T-helper 1 cell treated with Interleukin-12 subunit alpha and Interleukin-12 subunit beta and Interleukin-4 antibody, amounts not matched to agents 30 ng/mL and 1 ng/mL, for 36 hours (primary cell): Measurements from ENCODE around the gene KCNA2. TPM values are rescaled to one million over a fixed set of nuclear protein-coding genes. Genes with fewer than 3 reads are reported as not detected.

ENCODE experiments used
- intact Hi-C: fragments of 100-400 bp; cut with micrococcal nuclease; formaldehyde crosslinking; loops from one replicate; pipeline ENCODE4 v1.15.1; 2024
- total RNA-seq: library from RNA; stranded (reverse); gene quantifications from 2 replicates; pipeline ENCODE4 v1.2.3, GENCODE V29; 2022

The KCNA2 gene
- total RNA-seq, 1 donor from 2014 or later, result 10.7 TPM

DNA sequence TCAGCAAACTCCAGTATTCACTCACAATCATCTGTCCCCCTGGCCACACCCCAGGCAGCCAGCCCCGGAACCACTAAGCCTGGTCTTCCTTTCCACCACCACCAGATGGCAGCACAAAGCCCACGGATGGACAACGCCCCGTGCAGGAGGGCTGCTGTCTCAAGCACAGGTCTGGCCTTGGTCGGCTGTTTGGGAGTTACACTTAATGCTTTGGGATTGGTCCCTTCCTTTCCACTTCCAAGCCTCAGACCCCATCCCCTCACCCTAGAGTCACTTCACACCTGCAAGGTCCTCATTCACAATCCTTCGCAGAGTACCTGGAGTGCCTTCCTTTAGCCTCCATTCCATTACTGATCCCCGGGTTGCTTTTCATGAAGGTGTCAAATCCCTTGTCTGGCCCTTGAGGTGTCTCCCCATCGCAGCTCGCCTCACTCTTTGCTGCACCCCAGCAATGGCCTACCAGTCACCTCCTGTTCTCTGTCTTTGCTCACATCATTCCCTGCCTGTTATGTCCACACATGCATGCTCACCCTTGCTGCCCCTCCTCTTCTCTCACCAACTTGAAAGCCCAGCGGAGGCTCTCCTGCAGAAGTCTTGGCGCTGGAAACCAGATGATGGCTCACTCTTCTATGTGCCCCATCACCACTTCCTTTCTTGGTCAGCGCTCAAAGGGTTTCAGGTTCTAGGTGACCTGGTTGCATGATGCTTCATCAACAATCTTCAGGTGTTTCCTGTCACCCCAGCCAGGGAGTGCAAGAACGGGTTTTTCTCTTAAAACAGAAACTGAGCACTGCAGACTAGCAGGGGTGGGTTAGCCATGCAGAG is 24.9 kb upstream of the KCNA2 start:
- intact Hi-C loops, result loop anchor here (1.0 to 10.0 kb wide), 12 partner anchors 12 to 966 kb away; partner anchors contain the start of gene STRIP1

DNA sequence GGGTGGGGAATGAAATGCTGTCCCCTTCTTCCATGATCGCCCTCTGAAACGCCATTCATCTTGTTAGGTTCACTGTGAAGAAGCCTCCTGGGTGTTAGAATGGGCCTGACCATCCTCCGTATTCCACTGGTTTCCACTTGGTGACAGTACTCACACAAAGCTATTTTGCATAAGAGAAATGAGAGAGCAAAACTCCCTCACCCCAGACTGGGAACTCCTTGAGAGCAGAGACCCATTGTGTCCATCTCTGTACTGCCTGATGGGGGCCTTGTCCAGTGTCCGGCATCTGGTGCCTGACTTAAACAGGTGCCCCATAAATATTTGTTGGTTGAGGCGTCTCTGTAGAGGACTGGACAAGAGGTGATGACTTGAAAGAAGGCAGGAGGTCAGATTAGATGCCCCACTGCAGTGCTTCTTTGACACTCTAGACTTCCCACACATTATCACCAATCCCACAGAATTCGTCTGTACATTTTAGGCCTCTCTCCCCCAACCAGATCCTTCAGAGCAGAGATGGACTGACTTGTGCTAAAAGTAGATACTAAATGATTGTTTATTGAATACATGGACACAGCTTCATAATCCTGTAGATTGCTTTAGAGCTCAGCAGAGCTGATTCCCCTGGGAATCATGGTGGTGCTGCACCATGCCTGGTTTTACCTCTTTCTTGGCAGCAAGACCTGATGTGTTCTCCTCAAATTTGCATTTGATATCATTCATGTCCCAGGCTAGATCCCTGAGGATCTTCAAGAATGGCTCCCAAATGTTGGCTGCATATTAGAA is 22.4 kb upstream of the KCNA2 start:
- intact Hi-C loops, result no loop called here

DNA sequence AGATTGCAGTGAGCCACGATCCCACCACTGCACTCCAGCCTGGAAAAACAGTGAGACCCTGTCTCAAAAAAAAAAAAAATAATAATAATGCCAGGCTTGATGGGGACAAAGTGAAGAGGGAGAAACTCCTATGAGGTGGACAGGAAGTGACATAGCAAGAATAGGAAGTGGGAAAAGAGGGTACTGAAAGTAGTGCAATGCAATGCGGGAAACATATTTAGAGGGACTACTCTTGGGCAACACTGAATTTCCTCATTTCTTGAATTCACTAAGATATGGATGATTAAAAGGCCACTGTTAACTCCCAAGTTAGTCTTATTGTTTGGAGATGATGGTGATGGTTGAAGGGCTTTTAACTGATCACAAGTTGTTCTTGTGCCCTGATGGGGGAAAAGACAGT is 21.6 kb upstream of the KCNA2 start:
- intact Hi-C loops, result no loop called here

DNA sequence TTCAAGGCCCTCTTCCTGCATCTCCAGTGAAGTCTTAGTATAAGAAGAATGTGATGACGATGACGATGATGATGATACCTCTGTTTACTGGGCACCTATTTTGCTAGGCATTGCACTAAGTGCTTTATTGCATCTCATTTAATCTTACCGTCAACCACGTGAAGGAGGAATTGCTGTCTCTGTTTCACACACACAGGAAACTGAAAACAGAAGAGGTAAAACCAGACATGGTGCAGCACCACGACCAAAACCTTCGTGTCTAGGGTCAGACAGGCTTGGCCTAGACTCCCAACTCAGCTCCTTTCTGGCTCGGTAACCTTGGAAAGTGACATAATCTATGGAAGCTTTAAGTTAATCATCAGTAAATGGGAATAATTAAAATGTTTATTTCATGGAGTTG is 20.7 kb upstream of the KCNA2 start:
- intact Hi-C loops, result no loop called here

DNA sequence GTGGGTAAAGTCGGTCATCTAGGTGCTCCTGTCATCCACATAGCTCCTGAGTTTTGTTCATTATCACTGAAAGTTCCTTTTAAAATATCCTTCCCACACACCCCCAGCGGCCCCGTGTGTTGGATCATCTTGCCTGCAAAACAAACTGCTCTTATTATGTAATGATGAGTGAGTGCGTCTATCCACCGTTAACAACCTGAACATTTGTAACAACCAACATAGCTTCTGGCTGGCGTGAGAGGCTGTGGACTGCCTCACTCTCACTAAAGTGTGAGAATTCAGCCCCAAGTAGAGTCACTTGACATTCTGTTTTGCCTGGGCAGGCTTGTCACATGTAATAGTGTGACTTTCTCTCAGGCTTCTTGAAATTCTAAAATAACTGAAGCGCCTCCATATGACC is 14.5 kb upstream of the KCNA2 start:
- intact Hi-C loops, result no loop called here

DNA sequence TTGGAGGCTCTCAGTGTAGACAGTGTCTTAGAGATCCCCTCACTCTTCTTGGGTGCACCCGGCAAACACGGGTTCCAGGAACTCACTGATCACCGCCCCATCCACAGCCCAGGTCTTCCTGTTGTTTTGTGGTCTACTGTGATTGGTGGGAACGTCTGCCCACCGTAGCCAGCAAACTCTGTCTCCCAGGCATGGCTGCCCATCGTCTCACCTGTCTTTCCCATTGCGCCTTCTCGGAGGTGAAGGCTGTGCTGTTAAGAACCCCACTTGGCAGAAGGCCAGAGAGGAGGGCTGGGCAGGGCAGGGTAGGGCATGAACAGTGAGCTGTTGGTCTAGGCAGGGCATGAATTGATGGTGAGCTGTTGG is 14.1 kb upstream of the KCNA2 start:
- intact Hi-C loops, result no loop called here

DNA sequence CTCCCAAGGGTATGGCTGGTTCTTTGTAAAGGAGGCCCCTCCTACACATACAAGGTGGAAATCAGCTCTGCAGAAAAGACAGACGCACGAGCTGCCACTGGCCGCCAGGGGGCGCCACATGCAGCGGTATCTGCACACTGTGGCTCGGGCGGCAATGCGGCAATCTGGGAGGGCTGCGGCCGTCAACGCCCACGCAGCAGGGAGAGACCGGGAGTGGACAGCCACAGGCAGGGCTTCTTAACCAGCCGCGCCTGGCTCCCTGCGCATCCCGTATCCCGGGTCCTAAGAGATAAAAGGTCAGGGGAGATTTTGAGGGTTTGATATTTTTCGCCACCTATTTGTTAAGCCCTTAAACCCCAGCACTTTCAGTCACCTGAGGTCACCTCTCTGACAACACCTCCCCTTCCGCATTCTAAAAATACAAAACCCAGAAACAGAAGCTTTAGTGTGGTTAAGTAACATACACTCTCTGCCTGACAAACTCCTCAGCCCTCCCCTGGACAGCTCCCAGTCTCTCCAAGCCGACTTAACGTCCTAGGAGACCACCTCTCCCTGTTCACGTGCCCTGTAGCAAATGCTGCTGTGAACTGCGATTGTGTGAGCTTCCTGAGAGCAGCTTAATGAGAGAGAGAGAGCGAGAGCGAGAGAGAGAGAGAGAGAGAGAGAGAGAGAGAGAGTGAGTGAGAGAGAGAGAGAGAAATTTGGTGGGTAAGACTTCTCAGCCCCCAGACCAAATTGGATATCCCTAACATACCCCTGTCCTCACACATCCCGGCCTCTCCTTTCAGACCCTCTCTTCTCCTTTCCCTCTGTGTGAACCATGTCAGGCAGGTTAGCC is 13.5 kb upstream of the KCNA2 start:
- intact Hi-C loops, result loop anchor here (1.0 to 5.0 kb wide), 14 partner anchors 12 to 409 kb away; partner anchors contain the start of genes KCNC4, LAMTOR5 and RBM15

DNA sequence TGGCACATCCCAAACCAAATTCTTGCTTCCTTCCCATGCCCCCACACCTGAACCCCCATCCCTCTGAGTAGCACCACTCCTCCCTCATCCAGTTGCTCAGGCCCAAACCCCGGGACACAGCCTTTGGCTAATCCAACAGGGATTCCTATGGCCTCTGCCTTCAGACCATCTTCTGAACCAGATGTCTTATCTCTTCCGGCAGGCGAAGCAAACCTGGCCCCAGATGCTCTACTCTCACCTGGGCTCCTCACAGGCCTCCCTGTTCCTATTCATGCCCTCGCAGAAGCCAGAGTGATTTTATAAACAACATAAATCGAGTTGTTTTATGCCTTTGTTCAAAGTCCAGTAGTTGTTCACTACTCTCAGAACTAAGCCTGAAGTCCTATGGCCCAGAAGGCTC is 12.5 kb upstream of the KCNA2 start:
- intact Hi-C loops, result loop anchor here (1.0 to 5.0 kb wide), 14 partner anchors 13 to 408 kb away; partner anchors contain the start of genes KCNC4, LAMTOR5 and RBM15

DNA sequence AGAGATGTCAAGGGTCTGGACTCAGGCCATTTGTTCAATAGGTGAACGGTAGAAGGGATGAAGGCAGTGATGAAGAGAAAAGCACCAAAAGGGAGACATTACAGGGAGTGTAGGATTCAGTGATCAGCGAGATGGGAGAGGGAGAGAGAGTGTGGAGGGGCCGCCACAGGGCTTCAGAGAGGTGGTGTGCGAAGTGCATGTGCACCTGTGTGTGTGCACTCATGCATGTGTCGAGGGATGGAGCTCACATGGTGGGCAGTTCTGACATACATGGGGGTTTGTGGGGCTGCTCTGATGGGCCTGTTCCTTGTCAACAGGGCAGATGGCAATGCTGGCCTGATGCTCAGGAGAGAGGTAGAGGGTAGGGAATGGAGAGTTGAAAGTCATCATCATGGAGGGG is 11.4 kb upstream of the KCNA2 start:
- intact Hi-C loops, result loop anchor here (5.0 kb wide), 1 partner anchor 210 kb away; the partner anchor contains the start of gene LAMTOR5

DNA sequence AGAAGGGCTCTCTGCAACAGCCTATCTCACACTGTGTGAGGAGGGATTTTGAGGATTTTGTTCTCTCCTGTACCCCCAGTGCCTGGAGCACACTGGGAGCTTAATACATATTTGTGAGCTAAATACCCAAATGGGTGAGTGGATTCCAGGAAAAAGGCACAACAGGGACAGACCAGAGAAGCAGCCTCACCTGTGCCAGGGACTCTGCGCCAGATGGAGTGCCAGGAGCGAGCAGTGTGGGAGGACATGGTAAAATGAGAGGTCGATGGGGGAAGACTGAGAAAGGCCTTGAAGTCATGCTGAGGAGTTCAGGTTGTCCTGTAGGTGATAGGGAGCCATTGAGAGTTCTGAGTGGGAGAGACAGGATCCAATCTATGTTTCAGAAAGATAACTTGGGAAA is 11.0 kb upstream of the KCNA2 start:
- intact Hi-C loops, result loop anchor here (5.0 kb wide), 1 partner anchor 210 kb away; the partner anchor contains the start of gene LAMTOR5

DNA sequence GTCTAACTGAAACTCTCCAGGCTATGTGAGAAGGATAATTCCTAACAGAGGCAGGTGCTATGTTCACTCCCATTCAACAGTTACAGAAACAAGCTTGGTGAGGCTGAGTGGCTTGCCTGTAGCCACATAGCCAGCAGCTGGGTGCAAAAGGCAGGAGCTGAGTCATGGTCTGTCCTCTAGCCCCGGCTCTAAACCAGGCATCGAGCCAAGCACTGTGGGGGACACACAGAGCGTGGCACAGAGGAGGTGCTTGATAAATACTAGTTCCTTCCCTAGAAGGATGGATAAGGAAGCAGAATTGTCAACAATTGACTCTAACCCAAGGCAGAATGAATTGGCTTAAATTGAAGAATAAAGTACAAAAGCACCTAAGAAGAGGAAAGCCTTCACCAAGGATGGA is 10.4 kb upstream of the KCNA2 start:
- intact Hi-C loops, result loop anchor here (5.0 kb wide), 1 partner anchor 209 kb away; the partner anchor contains the start of gene LAMTOR5

DNA sequence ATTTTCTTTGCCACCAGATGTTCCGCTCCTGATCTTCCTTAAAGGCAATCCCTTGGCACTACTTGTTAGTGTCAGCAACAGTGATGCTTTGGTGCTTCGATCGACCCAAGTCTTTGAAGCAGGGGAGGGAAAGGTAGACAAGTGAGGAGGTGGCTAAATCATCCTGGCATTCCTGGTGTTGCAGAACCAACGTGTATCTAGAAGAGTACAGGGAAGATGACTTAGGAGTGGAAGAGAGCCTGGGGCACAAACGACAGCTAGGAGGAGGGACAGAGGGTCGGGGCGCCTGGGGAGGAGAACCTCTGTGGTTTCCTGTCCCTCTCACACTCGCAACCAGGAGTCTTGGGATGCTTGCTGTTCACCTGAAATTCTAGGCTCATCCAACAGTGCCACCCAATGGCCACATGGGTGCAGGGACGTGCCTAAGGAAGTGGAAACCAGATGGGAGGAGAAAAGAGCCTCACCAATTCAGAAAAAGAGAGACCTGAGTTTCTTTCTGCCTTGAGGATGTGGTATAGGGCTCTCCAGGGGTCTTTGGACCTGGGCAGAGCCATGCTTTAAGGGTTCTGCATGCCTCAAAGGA is 9.5 kb upstream of the KCNA2 start:
- intact Hi-C loops, result loop anchor here (1.0 to 5.0 kb wide), 3 partner anchors 60 to 208 kb away; partner anchors contain the start of gene LAMTOR5

DNA sequence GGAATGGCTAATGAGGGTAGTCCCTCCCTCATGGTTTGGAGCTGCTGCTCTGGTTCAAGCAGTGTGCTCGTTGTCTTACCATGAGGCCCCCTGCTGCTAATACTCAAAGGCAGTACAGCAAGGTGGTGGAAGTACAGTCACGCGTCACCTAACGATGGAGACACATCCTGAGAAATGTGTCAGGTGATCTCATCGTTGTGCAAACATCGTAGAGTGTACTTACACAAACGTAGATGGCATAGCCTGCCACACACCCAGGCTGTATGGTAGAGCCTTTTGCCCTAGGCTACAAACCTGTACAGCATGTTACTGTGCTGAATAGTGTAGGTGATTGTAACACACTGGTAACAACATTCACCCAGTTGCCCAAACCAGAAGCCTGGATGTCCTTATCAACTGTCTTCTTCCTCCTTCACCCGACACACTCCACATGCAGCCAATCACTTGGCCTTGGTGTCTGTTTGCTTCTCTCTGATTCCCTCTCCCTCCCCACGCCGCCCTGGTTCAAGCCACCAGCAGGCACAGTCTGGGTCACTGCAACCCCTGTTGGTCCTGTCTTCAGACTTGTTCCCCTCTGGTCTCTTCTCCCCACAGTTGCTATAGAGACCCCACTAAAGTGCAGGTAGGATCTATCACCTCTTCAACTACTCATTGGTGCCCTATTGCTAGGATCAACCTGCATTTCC is 6.0 kb upstream of the KCNA2 start:
- intact Hi-C loops, result no loop called here

DNA sequence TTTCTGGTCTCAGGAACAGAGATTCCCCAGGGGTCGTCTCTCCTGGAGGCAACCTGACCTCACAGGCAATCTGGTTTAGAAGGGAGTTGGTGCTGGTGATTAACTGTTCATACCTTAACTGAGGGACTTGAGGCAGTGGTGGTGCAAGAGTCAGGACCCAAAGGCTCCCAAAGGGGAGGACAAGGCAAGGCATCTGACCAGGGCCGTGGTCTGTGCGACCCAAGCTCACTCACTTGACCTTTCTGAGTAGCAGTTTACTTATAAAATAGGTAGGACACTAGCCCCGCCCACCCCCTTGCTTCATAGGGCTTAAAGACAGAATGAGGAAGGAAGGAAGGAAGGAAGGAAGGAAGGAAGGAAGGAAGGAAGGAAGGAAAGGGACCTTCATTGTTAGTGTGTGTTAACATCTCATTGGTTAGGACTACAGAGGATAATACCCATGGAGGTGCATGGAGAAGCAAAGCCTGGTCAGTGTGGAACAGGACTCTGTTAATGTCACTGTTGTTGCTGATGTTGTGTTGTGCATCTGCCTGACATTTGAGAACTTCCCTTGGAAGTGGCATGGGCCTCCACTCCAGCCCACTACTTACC is 4.6 kb upstream of the KCNA2 start:
- intact Hi-C loops, result no loop called here

DNA sequence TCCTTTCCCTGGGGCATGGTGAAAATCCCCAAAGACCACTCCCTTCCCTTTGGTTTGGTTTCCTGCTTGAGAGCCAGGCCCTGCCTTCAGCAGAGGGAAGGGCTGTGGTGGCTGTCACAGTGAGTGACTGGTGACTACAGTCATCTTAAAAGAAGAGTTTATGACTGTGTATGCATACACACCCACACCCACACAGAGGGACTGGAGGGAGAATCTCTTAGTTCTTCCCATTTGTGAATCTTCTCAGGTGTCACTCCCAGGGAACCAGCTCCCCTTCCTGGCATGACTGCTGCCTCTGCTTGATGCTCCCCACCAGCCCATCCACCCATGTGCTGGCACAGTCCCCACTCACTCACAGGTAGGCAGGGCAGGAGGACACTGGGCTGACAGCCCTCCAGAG is 3.9 kb upstream of the KCNA2 start:
- intact Hi-C loops, result no loop called here

DNA sequence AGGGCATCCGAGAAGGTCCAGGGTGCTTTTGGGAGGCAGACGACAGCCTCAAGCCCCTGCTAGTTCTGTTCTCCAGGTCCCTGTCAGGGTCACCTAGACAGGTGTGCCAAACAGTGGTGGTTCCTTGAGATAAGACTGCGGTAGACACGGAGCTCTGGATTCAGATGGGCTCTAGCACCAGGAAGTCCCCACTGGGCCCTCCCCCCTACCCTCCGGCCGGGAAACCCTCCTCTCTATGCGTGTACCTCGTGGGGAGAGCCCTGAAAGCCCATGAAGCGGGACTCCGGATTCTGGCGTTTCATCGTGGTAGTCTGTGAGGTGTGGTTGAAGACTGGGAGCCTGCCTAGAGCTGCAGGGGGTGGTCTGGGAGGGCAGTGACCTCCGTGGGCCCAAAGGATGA is 2.1 kb upstream of the KCNA2 start:
- intact Hi-C loops, result no loop called here

DNA sequence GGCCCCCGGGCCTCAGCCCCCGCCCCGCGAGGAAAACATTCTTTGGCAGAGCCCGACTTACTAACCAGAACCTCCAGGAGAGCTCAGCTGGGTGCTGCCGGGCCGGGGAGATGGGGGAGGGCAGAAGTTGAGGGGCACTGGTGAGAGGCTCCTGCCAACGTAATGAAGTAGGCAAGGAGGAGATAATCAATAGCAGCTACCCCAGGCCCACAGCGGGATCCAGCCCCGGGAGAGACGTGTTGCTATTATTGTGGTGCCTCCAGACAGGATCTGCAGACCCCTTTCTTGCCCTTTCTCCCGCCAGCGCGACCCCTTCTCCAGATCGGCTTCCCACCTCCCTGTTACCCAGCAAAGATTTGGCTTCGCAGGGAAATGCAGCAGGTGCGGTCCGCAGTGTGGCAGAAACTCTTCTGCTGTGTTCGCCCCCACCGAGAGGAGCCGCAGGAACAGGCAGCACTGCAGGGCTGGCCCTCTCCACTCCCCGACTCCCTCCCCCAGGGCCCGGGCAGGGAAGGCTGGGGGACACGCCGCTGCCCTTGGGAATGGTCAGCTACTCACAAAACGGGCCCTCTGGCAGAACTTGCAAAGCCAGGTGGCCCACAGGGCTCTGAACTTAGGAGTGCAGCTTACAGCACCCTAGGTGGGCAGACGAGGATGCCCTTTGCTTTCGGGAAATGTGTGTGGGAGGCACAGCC is 1.5 kb upstream of the KCNA2 start:
- intact Hi-C loops, result loop anchor here (2.0 kb wide), 1 partner anchor 83 kb away; no protein-coding TSS in a partner anchor

DNA sequence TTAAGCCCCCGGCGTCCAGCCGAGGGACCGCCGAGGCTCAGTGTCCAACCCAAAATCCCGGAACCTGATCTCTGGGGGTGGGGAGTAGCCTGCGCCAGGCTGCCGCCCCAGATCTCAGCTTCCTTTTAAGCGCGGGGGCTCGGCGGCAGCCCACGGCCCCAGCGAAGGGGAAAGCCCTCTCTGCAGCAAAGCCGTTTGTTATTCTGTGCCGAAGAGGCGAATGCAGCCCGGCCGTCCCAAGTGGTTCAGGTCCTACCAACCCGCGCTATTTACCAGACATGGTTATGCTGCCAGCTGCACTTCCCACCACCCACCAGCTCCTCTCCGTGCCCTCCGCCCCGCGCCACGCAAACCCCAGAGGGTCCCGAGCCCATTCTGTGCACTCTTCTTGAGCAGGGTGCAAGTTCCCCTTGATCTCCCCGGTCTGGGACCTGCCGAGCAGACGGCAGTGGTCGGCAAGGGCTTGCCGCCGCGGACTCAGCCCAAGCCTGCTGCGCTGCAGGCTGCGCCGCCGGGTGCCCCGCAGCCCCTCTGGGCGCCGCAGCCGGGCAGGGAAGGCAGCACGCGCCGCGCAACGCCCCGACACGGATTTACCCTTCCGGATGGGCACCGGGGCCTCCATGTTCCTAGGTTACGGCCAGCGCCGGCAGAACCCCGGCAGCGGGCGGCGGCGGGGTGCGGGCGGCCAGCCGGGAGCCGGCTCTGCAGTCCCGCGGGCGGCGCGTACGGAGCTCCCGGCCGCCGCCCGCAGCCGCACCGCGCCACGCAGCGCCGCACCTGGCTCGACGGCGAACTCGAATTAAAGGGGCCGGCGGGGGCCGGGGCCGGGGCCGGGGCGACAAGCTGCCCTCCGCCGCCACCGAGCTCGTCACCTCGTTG is 738 bp upstream of the KCNA2 start:
- intact Hi-C loops, result loop anchor here (2.0 kb wide), 1 partner anchor 82 kb away; no protein-coding TSS in a partner anchor
